Activated T-cell treated with anti-CD3 and anti-CD28 coated beads for 4 hours (primary cell): ENCODE measurements around the gene RHOD.
A peak's percentile ranks its signal among the peaks of the same experiment; 100 is the strongest.

ENCODE experiments used
- DNase-seq: peaks from one replicate; pipeline ENCODE4 v3.0.0-alpha.2; 2020

Gene RHOD

DNA sequence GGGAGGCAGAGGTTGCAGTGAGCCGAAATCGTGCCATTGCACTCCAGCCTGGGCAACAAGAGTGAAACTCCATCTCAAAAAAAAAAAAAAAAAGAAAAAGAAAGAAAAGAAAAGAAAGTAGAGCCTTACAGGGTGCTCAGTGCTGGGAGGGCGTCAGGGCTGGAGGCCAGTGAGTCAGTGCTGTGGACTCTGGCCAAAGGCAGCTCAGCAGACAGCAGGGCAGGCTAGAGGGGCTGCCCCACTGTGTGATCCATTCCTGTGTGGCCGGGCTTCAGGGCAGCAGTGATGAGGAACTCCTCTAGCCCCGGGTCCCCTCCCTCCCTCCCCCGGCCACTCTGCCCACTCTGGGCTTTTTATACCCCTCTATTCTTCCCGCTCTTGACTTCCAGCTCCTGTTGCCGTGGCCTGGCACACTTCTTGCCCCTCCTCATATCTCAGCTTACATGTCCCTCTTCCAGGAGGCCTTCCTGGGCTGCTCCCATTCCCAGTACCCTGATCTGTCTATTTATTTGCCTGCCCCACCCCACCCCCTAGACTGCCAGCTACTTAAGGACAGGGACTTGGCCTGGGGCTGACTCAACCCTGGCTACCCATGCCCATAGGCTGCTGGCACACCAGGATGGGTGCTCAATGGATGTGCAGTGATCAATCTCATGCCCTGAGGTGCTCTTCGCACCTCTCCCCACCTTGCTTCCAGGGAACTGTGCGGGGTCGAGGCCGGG is 23.7 kb upstream of the RHOD start:
- no peak for DNase-seq

DNA sequence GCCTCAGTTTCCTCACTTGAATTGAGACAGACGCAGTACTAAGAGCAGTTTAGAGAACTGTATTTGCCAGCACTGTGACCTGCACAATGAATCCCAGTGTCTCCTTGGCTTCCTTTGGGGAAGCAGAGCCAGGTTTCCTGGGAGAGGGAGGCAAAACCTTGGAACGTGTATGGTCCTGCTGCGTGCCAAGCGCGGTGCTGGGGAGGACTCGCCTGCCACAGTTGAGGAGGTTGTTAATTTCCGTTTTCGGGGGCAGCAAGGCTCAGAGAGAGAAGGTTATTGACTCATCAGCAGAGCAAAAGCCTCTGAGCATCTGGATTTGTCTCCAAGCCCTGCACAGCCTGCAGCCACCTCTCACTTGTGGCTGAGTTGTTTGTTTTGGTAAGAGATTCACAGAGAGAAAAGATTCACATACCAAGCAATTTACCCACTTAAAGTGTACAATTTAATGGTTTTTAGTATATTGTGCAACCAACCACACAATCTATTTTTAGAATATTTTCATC is 22.9 kb upstream of the RHOD start:
- DNase-seq: no peak

DNA sequence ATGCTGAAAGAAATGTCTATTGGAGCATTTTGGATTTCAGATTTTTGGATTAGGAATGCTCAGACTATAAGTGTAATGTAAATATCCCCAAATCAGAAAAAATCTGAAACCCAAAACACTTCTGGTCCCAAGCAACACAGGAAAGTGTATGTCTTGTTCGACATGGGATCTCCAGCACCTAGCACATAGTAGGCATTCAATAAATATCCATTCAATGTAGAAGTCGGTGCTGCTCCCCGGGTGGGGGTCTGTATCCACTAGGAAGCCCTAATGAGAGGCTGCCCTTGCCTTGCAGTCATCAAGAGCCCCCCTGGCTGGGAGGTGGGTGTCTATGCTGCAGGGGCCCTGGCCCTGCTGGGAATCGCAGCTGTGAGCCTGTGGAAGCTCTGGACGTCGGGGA is 22.3 kb upstream of the RHOD start:
- DNase-seq: no peak

DNA sequence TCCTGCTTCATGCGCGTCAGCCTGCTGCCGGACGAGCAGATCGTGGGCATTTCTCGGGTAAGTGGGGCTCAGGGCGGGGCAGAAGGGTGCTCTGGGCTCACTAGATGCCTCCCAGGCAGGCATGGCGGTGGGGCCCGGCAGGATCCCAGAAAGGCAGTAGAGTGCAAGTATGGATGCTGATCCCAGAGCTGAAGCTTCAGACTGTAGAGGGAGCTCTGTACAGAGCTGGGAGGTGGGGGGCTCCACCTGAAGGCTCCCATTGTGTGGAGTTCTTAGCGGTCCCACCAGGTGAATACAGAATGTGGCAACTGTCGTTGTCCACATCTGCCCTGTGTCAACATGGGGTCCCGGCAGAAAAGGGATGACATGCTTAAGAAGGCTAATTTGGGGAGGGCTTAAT is 16.5 kb upstream of the RHOD start:
- DNase-seq: no peak

DNA sequence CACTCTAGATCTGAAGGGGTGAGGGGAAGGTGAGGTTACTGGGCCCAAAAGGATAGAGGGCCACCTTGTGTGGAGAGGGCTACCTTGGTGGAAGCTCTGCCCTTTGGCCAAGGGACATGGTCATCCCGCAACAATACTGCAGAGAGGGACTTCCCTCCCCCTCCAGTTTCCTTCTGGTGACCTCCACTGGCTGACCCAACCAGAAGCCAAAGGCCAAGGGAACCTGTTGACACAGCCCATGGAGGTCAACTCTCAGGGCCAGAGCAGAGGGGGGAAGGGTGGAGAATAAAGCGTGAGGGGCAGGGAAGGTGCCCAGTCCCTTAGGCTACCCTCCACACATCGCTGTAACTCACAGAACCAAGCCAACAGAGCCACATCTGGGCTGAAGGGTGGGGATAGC is 15.0 kb upstream of the RHOD start:
- DNase-seq: no peak

DNA sequence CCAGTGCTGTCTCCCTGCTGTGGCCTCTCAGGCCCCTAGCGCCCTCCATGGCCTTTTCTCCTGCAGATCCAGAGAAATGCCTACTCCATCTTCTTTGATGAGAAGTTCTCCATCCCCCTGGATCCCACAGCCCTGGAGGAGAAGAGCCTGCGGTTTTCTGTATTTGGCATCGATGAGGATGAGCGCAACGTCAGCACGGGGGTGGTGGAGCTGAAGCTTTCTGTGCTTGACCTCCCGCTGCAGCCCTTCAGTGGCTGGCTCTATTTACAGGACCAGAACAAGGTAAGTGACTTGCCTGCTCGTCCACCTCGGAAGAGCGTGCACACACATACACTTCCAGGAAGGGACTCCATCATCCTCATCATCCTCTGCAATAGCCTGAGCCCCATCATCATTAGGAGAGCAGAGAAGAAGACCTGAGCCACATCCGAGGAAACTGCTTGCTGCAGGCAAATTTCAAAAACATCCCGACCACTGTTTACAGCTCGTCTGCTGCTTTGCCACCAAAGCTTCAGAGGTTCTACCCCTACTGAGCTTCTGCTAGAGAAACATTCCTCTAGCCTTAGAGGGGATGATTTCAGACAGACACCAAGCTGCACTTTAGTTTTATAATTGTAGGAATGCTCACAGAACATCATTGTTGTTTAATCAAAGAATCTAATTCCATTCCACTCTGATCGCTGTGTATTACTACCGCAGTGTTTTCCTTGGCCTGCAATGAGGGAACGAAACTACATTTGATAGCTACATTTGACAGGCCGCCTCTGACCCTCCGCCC is 12.9 kb upstream of the RHOD start:
- no peak for DNase-seq

DNA sequence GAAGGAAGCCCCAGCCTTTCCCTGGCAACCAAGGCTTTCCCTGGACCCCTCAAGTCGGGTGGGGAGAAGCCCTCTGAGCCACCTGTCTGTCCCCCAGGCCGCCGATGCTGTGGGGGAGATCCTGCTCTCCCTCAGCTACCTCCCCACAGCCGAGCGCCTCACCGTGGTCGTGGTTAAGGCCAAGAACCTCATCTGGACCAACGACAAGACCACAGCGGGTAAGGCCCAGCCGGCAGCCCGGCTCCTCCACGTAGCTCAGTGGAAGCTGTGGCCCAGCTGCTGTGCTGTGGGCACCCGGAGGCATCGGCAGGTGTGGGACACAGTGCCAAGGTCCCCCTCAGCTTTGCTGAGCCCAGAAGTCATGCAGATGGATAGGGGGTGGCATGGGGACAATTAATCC is 12.2 kb upstream of the RHOD start:
- no peak for DNase-seq

DNA sequence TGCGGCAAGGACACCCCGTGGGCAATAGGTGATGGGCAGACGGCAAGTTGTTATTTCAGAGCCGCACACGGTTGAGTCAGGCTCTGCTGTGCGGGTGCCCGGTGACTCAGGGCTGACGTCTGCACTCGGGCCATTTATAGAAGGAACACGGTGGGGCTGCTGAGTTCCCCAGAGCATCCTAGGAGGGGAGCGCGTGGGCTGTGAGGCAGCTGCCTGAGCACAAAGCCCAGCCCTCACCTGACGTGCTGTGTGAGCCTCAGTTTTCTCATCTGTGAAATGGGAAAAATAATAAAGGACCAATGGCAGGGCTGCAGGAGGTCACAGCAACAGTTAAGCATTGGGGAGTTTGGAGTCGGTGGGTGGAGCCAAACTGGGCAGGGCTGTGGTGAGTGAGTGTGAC is 11.3 kb upstream of the RHOD start:
- DNase-seq: no peak

DNA sequence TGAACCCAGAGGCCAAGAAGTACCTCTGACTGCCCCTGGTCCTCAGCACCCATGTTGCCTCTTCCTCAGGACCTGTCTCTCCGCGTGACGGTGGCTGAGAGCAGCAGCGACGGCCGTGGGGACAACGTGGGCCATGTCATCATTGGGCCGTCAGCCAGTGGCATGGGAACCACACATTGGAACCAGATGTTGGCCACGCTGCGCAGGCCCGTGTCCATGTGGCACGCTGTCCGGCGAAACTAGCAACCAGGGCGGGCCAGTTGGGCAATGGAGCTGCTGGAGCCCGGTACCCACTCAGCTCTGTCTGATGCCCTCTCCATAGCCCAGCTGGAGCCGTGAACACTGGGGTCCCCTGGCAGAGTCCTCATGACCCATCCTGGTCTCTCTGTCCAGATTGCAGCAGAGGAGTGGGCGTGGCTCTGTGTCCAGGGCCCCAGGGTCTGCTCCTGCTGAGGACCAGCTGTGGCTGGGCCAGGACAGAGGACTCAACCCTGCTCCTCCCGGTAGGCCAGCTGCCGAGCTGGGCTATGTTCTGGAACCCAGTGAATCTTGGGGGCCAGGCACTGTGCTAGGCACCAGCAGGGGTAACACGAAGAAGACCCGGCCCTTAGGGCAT is 8.0 kb upstream of the RHOD start:
- DNase-seq: no peak

DNA sequence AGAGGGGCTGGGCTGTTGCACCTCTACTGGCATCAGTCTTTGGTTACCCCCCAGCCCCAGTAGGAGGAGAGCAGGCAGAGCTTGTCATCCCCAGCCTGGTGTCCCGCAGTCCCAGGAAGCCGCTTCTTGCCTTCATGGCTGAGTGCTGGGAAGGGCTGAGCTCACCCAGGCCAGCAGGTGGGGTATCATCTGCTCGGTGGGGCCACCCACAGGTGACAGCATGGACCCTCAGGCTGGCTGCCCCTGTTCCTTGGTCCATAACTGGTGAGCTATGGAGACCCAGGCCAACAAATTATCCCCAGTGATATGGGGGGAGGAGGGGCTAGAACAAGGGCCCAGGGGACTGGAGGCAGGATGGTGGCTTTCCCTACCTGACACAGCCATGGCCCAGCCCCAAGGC is 6.5 kb upstream of the RHOD start:
- DNase-seq: no peak

DNA sequence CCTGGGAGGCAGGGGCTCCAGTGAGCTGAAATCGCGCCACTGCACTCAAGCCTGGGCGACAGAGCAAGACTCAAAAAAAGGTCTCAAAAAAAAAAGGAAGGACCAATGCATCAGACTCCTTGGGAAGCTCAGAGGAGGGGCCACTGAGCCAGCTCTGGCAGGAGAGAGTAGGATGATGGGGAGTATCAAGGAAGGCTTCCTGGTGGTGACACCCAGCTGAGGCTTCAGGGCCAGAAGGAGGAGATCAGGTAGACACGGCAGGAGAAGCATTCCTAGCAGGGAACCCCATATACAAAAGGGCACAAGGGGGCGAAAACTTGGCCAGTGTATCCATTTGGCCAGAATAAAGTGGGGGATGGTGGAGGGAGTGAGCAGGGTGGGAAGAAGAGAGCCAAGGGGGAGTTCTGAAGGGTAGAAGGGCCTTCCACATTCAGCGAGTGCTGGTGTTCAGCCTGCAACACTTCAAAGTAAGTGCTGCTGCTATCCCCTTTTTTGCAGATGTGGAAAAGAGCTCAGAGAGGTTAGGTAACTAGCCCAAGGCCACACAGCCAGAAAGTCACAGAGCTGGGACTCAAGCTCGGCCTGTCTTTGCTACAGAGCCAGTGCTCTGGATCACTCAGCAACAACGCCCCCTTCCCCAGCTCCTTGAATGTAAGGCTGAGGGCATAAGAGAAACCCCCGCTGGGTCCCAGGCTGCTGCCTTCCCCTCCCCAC is 5.3 kb upstream of the RHOD start:
- DNase-seq: no peak

DNA sequence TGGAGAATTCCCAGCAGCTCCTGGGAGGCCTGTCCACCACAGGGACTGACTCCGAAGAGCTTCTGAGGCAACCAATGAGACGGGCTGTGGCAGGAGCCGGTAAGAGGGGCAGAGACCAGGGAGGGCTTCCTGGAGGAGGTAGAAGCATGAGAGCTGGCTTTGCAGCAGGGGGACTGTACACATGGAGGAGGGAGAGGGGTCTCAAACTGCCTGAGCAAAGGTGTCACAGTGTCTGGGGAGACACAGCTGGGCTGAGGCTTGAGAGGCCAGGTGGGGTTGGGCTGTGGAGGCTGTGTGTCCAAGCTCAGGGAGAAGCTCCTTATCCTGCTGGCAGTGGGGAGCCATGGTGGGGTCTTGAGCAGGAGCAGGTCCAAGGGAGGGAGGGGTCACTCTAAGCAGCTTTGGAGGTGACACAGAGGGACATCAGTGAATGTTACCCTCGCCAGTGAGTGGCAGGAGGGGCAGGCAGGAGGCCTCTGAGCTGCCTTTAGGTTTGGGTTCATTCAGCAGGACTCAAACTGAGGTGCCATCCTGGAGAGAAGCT is 4.6 kb upstream of the RHOD start:
- DNase-seq: no peak

DNA sequence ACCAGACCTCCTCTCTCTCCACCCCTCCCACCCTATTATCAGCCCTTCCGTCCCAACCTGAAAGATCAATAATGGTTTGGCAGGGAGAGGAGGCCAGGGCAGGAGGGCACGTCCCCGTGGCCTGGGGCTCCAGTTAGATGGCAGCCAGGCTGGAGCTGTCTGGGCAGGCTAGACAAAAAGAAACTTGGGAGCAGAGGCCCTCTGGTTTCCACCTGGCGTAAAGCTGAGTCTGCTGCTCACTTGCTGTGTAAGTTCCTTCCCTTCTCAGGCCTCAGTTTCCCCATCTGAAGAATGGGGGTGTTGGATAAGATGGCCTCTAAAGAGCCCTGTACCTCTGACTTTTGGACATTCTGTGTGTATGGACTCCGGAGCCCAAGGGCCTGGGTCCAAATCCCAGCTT is 3.8 kb upstream of the RHOD start:
- no peak for DNase-seq

DNA sequence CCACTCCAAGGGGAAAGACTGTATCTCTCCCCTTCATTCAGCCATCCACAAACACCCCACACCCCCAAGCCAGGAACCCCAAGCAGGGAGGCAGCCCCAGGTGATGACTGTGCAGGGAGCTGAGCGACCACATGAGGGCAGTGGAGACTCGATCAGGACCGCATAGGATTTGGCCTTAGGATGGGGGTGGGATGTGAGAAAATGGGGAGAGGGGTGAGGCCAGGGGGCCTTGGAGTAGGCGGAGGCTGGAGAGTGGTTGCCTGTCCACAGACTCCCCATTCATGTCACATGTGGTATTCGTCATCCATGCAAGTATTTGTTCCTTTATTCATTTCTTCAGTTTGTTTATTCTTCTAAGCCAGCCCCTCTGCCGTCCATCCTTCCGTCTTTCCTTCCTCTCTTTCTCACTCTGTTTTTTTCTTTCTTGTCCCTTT is 2.7 kb upstream of the RHOD start:
- no peak for DNase-seq

DNA sequence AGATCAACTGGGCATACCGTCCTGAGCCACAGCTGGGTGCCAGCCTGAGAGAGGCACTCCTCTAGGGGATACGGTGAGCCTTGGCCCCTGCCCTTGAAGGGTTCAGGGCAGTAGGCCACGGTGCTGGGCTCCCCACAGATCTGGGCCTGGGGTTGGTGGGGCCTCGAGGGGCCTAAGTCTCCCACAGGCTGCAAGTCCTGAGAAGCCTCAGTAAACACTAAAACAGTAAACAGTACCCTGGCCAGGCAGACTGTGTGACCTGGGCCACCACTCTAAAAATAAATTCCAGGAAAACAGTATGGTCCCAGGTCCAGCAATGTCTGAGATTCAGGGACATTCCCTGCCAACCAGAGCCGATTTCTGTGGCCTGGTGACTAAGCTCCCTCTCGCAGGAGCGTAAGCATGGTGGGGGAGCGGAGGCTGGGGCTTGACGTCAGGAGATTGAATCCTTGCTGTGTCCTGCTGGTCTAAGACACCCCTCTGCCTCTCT is 2.3 kb upstream of the RHOD start:
- DNase-seq: no peak

DNA sequence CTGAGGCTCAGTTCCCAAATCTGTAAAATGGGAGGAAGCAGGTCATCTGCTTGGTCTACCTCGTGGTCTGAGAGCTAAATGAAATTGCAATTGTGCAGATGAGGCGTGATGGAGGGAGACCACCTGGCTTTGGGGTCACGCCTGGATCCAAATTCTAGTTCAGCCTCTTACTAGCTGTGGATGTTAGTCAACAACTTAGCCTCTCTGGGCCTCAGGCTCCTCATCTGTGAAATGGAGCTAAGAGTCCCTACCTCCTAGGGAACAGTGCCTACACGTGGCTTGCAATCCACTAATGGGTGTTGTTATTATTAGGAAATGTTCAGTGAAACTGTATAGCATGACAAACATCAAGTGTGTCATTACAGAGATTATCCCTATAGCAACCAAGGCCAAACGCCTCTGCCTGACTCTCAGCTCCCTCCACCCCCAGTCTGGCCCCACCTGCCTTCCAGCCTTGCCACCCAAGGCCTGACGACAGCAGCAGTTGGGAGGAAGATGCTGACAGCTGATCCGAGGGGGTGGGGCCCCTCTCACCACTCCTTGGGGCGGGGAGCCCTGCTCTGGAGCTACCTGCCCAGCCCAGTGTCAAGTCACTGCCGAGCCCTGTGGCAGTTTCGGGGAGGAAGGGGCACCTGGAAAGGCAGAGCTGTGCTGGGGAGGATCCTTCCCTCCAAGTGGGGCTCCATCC is 1.7 kb upstream of the RHOD start:
- DNase-seq: no peak

DNA sequence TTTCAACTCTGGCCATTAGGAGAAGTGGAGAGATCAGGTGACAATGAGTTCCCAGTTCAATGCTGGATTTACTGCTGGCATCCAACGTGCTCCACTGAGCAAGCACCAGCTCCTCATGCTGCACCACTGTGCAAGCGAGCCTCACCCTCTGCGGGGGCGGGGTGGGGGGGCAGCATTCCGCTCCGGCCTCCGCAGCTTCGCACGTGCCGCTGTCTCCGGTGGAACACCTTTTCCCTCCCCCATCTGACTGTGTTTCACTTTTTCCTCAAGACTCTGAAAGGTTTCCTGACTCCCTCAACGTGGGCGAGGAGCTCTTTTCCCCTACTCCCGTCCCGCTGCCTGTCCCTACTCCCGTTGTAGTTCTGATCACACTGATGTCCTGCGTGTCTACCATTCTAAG is 835 bp upstream of the RHOD start:
- DNase-seq: peak; percentile 17

DNA sequence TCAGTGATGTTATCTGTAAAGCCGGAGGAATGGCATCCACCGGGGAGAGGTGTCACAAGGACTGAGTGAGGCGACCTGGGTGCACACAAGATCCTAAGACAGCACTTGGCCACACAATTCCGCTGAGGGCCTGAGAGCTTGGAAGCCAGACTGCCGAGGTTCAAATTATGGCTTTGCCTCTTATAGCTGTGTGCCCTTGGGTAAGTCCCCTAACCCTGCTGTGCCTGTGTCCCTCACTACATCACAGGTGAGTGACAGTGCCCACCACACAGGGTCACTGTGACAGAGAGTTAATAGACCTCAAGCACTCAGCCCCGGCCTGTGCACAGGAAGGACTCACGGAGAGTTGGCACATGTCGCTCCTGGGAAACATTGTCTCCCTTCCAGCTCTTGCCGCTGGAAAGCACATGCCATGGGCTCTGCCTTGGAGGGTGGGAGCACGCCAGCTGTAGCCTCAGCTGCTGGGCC is 592 bp downstream of the RHOD start:
- DNase-seq: no peak

DNA sequence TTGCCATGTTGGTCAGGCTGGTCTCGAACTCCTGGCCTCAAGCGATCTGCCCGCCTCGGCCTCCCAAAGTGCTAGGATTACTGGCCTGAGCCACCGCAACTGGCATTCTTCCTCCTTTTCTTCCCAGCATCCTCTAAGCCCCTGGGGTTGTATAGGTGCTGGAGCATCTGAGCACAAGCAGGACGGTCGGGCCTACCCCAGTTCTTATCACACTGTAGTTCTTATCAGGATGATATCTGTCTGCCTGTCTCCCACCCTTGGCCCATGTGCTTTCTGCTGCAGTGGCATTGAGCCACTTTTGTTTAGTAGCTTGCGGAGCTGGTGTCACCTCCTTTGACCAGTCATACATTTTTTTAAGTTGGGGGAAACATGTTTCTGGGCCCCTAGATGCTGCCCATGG is 1.9 kb downstream of the RHOD start:
- no peak for DNase-seq

DNA sequence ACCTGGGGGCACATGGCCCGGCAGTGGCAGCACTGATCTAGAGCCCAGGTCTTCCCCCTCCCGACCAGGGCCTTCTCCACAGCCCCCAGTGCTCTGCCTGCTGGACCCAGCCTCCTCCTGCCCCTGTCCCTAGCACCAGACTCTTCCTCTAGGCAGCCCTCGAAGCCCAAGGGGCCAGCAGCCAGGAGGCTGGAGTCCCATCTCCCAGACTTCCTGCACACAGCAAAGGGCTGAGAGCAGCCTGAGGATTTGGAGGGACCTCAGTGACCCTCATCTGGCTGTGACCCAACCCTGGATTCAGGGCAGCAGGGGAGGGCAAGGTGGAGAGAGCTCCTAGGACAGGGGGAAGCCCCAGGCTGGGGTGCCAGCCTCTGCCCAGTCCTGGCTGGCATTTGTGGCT is 3.0 kb downstream of the RHOD start:
- DNase-seq: no peak

DNA sequence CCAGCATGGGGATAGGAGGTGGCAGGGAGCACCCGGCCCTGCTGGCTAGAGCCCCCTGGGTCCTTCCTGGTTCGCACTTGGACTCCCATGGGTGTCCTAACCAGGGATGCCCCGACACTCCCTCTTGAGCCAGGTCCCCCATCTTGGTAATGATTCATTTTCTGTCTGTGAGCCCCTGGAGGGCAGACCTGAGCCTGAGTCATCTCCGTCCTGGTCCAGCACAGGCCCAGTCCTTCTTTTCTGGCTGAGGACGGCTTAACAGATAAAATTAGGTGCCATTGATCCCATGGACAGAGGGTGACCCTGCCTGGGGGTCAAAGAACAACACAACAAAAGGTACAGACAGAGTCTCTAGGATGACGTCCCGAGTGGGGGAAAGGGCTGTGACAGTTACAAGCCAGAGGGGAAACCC is 3.5 kb downstream of the RHOD start:
- no peak for DNase-seq
